Vagina (tissue), 2 donors: ENCODE data around the gene LGMN. TPM values are rescaled to one million over a fixed set of nuclear protein-coding genes. Genes with fewer than 3 reads are reported as not detected.

ENCODE experiments used
- DNase-seq, 2 donors: peaks; one replicate each; pipeline ENCODE4 v3.0.0-alpha.2; 2017; ENCODE audit errors: extremely low spot score in 2 of 2
- H3K27ac ChIP-seq: fragments of 200-600 bp; sonication (generic); one replicate; pipeline ENCODE4 v1.5.1; 2019
- H3K27me3 ChIP-seq: fragments of 200-600 bp; sonication (generic); one replicate; pipeline ENCODE4 v1.5.1; 2019
- H3K36me3 ChIP-seq, 2 donors: fragments of 200-600 bp; sonication (generic); one replicate each; pipeline ENCODE4 v1.5.1; 2017 to 2019
- H3K4me1 ChIP-seq: fragments of 200-600 bp; sonication (generic); one replicate; pipeline ENCODE4 v1.5.1; 2019
- H3K4me3 ChIP-seq, 2 donors: fragments of 200-600 bp; sonication (generic); 1 replicate in 1 of 2; 2 replicates in 1 of 2; pipeline ENCODE4 v1.5.1; 2016 to 2019
- H3K9me3 ChIP-seq: fragments of 200-600 bp; sonication (generic); one replicate; pipeline ENCODE4 v1.5.1; 2019
- POLR2A ChIP-seq, 2 donors: fragments of 450-650 bp; IDR thresholded peaks; one replicate each; pipeline ENCODE4 v1.6.1; 2017; ENCODE audit warnings: antibody characterized with exemption in 2 of 2, mild to moderate bottlenecking in 2 of 2, moderate library complexity in 2 of 2
- POLR2AphosphoS5 ChIP-seq, 2 donors: sonication (generic); formaldehyde crosslinking; IDR thresholded peaks; one replicate each; pipeline ENCODE4 v1.9.0; 2017; ENCODE audit warnings: antibody characterized with exemption in 2 of 2, mild to moderate bottlenecking in 2 of 2, low read depth in 1 of 2; ENCODE audit not compliant: insufficient read depth in 1 of 2
- intact Hi-C: fragments of 100-400 bp; cut with DNase I; formaldehyde crosslinking; loops from one replicate; pipeline ENCODE4 v1.15.1; 2023
- total RNA-seq: library from RNA; depleted of rRNA; stranded (reverse); fragments of >200 nt; gene quantifications from one replicate; pipeline ENCODE4 v1.2.3, GENCODE V29; 2016
- TF ChIP-seq, protein P1 (sequence below), 3 experiments: fragments of 450-650 bp in 2 of 3; fragments of 200-600 bp in 1 of 3; sonication (generic) in 1 of 3; IDR thresholded peaks; one replicate each; pipeline ENCODE4 v1.5.1; 2017 to 2019; ENCODE audit warnings: antibody characterized with exemption in 3 of 3, mild to moderate bottlenecking in 2 of 3, moderate library complexity in 2 of 3

The LGMN gene
- total RNA-seq, 1 donor from 2014 or later: 61.6 TPM

- Histone ChIP-seq H3K9me3 (no peaks in the 10 kb centered on the region), H3K27me3 (no peaks in the 10 kb centered on the region), H3K4me1 (no peaks in the 10 kb centered on the region), H3K4me3 (no peak overlapping the region), H3K27ac (no peak overlapping the region), H3K36me3 (peaks cover 0 to 15% of the 10 kb centered on the region in 2 donors)
- TF ChIP-seq POLR2AphosphoS5 (IDR thresholded peaks at IDR 0.05; ENCODE audit: insufficient read depth in 1 of 2, low read depth in 1 of 2): no peak
- no peak for TF ChIP-seq POLR2A (IDR thresholded peaks at IDR 0.05)
- TF ChIP-seq, protein P1, sequence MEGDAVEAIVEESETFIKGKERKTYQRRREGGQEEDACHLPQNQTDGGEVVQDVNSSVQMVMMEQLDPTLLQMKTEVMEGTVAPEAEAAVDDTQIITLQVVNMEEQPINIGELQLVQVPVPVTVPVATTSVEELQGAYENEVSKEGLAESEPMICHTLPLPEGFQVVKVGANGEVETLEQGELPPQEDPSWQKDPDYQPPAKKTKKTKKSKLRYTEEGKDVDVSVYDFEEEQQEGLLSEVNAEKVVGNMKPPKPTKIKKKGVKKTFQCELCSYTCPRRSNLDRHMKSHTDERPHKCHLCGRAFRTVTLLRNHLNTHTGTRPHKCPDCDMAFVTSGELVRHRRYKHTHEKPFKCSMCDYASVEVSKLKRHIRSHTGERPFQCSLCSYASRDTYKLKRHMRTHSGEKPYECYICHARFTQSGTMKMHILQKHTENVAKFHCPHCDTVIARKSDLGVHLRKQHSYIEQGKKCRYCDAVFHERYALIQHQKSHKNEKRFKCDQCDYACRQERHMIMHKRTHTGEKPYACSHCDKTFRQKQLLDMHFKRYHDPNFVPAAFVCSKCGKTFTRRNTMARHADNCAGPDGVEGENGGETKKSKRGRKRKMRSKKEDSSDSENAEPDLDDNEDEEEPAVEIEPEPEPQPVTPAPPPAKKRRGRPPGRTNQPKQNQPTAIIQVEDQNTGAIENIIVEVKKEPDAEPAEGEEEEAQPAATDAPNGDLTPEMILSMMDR (IDR thresholded peaks at IDR 0.05): no peak
- intact Hi-C loops: no loop called here
- DNase-seq: no peak
Measured at GRCh38 chr14:92734618-92735017, 13.8 kb downstream of the LGMN start.

DNA sequence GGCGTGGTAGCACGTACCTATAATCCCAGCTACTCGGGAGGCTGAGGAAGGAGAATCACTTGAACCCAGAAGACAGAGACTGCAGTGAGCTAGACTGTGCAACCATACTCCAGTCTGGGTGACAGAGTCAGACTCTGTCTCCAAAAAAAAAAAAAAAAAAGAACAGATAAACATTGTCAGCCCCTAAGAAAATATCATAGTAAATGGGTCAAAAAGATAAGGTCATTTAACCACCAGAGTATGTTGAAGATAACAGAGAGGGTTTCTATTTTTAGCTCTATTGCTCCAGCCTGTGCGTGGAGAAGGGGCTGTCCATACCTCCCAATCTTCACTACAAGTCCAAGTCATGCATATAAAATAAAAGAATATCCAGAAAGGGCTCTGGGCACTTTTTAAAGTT is 15.4 kb downstream of the LGMN start:
- Histone ChIP-seq H3K27me3 (no peaks in the 10 kb centered on the region), H3K9me3 (no peaks in the 10 kb centered on the region), H3K36me3 (peaks cover 0 to 15% of the 10 kb centered on the region in 2 donors), H3K4me1 (peaks cover 4% of the 10 kb centered on the region), H3K27ac (no peak overlapping the region), H3K4me3 (no peak overlapping the region)
- intact Hi-C loops: no loop called here
- no peak for DNase-seq
- no peak for TF ChIP-seq POLR2AphosphoS5 (IDR thresholded peaks at IDR 0.05; ENCODE audit: insufficient read depth in 1 of 2, low read depth in 1 of 2)
- TF ChIP-seq, protein P1 (IDR thresholded peaks at IDR 0.05): no peak
- no peak for TF ChIP-seq POLR2A (IDR thresholded peaks at IDR 0.05)

- Histone ChIP-seq H3K4me3 (no peak overlapping the region), H3K27me3 (no peaks in the 10 kb centered on the region), H3K4me1 (peaks cover 4% of the 10 kb centered on the region), H3K36me3 (peaks cover 0 to 15% of the 10 kb centered on the region in 2 donors), H3K27ac (no peak overlapping the region), H3K9me3 (no peaks in the 10 kb centered on the region)
- TF ChIP-seq POLR2AphosphoS5 (IDR thresholded peaks at IDR 0.05; ENCODE audit: insufficient read depth in 1 of 2, low read depth in 1 of 2) (no peak), POLR2A (IDR thresholded peaks at IDR 0.05) (no peak)
- TF ChIP-seq, protein P1 (IDR thresholded peaks at IDR 0.05): no peak
- DNase-seq: no peak
- intact Hi-C loops: no loop called here
Measured at GRCh38 chr14:92731622-92732115, 16.8 kb downstream of the LGMN start.

- H3K27me3 ChIP-seq: no peaks in the 10 kb centered on the region
- intact Hi-C loops: no loop called here
- H3K36me3 ChIP-seq: peaks cover 0 to 15% of the 10 kb centered on the region in 2 donors
- no peak overlapping the region for H3K4me3 ChIP-seq
- TF ChIP-seq, protein P1 (IDR thresholded peaks at IDR 0.05): no peak
- no peak for TF ChIP-seq POLR2AphosphoS5 (IDR thresholded peaks at IDR 0.05; ENCODE audit: insufficient read depth in 1 of 2, low read depth in 1 of 2)
- no peak for TF ChIP-seq POLR2A (IDR thresholded peaks at IDR 0.05)
- no peak for DNase-seq
- H3K27ac ChIP-seq: no peak overlapping the region
- peaks cover 16% of the 10 kb centered on the region for H3K4me1 ChIP-seq
- H3K9me3 ChIP-seq: no peaks in the 10 kb centered on the region
Measured at GRCh38 chr14:92729634-92730358, 18.6 kb downstream of the LGMN start.

GRCh38 chr14:92728759-92729364 is 19.6 kb downstream of the LGMN start:
- intact Hi-C loops: no loop called here
- peaks cover 16% of the 10 kb centered on the region for H3K4me1 ChIP-seq
- H3K27ac ChIP-seq: no peak overlapping the region

More at GRCh38 chr14:92728759-92729364, 19.6 kb downstream of the LGMN start:
- no peak for DNase-seq
- H3K27me3 ChIP-seq: no peaks in the 10 kb centered on the region
- TF ChIP-seq POLR2AphosphoS5 (IDR thresholded peaks at IDR 0.05; ENCODE audit: insufficient read depth in 1 of 2, low read depth in 1 of 2) (no peak), POLR2A (IDR thresholded peaks at IDR 0.05) (no peak)
- TF ChIP-seq, protein P1 (IDR thresholded peaks at IDR 0.05): no peak
- no peak overlapping the region for H3K4me3 ChIP-seq
- H3K9me3 ChIP-seq: no peaks in the 10 kb centered on the region
- H3K36me3 ChIP-seq: peaks cover 0 to 15% of the 10 kb centered on the region in 2 donors
